COLO829 (cell line): Measurements from ENCODE around the gene CTNND2.

Experiments
- DNase-seq: peaks from one replicate; pipeline ENCODE4 v3.0.0; 2012; ENCODE audit warnings: low spot score

The CTNND2 gene

GRCh38 chr5:11522796-11523195, 381.4 kb downstream of the CTNND2 start:
- no peak for DNase-seq

GRCh38 chr5:11520241-11520930, 383.9 kb downstream of the CTNND2 start:
- no peak for DNase-seq

- no peak for DNase-seq
These were observed 385.0 kb downstream of the CTNND2 start for GRCh38 chr5:11519236-11519635.

- no peak for DNase-seq
These were observed 385.6 kb downstream of the CTNND2 start for GRCh38 chr5:11518676-11519075.

GRCh38 chr5:11514705-11515432, 389.4 kb downstream of the CTNND2 start:
- no peak for DNase-seq

GRCh38 chr5:11511878-11512277, 392.4 kb downstream of the CTNND2 start:
- DNase-seq, result no peak

- DNase-seq, result no peak
These were observed 393.4 kb downstream of the CTNND2 start for GRCh38 chr5:11510889-11511288.

- DNase-seq, result no peak
These were observed 394.5 kb downstream of the CTNND2 start for GRCh38 chr5:11509793-11510192.

GRCh38 chr5:11507156-11507910, 396.9 kb downstream of the CTNND2 start:
- DNase-seq, result no peak

- no peak for DNase-seq
These were observed 399.4 kb downstream of the CTNND2 start for GRCh38 chr5:11504886-11505193.

- DNase-seq, result no peak
These were observed 400.0 kb downstream of the CTNND2 start for GRCh38 chr5:11504065-11504885.

- DNase-seq, result no peak
These were observed 401.5 kb downstream of the CTNND2 start for GRCh38 chr5:11502783-11503182.

- DNase-seq, result no peak
These were observed 406.6 kb downstream of the CTNND2 start for GRCh38 chr5:11497651-11498050.

GRCh38 chr5:11496137-11496719, 408.0 kb downstream of the CTNND2 start:
- no peak for DNase-seq

- no peak for DNase-seq
These were observed 409.9 kb downstream of the CTNND2 start for GRCh38 chr5:11494340-11494739.

GRCh38 chr5:11491404-11492075, 412.7 kb downstream of the CTNND2 start:
- DNase-seq, result no peak

- DNase-seq, result no peak
These were observed 420.6 kb downstream of the CTNND2 start for GRCh38 chr5:11483630-11484029.

- no peak for DNase-seq
These were observed 422.2 kb downstream of the CTNND2 start for GRCh38 chr5:11482011-11482410.

GRCh38 chr5:11477786-11478185, 426.5 kb downstream of the CTNND2 start:
- DNase-seq, result no peak

GRCh38 chr5:11476866-11477265, 427.4 kb downstream of the CTNND2 start:
- DNase-seq, result no peak

- no peak for DNase-seq
These were observed 435.8 kb downstream of the CTNND2 start for GRCh38 chr5:11468334-11469039.
